Stomach (tissue), 9 donors: ENCODE data around the gene AP1S3. TPM values are rescaled to one million over a fixed set of nuclear protein-coding genes. Genes with fewer than 3 reads are reported as not detected.

Experiments used
- DNase-seq, 2 donors: peaks; one replicate each; pipeline versions ENCODE4 v3.0.0 to v3.0.0-alpha.2; 2013 to 2019
- H3K27ac ChIP-seq, 5 donors: fragments of 200-600 bp in 4 of 5; sonication (generic) in 4 of 5; one replicate each; pipeline ENCODE4 v1.5.1; 2013 to 2019; ENCODE audit warnings: mild to moderate bottlenecking in 1 of 5, moderate library complexity in 1 of 5
- H3K27me3 ChIP-seq, 3 donors: fragments of 200-600 bp; sonication (generic); one replicate each; pipeline ENCODE4 v1.5.1; 2017 to 2019; ENCODE audit warnings: mixed run types in 1 of 3
- H3K36me3 ChIP-seq, 4 donors: fragments of 200-600 bp; sonication (generic); 1 replicate in 3 of 4; 2 replicates in 1 of 4; pipeline ENCODE4 v1.5.1; 2016 to 2019
- H3K4me1 ChIP-seq, 4 donors: fragments of 200-600 bp; sonication (generic); one replicate each; pipeline ENCODE4 v1.5.1; 2016 to 2019
- H3K4me3 ChIP-seq, 4 donors: fragments of 200-600 bp; sonication (generic) in 3 of 4; one replicate each; pipeline ENCODE4 v1.5.1; 2016 to 2019; ENCODE audit warnings: mild to moderate bottlenecking in 1 of 4
- H3K9me3 ChIP-seq, 4 donors: fragments of 200-600 bp; sonication (generic); one replicate each; pipeline ENCODE4 v1.5.1; 2016 to 2019
- CTCF ChIP-seq, 7 experiments: fragments of 450-650 bp in 4 of 7; fragments of 200-600 bp in 3 of 7; sonication (generic) in 3 of 7; IDR thresholded peaks; one replicate each; pipeline ENCODE4 v1.5.1; 2016 to 2019; ENCODE audit warnings: antibody characterized with exemption in 7 of 7, control low read depth in 2 of 7, mild to moderate bottlenecking in 1 of 7
- EP300 ChIP-seq: sonication (generic); formaldehyde crosslinking; IDR thresholded peaks from one replicate; pipeline ENCODE4 v1.6.1; 2017; ENCODE audit warnings: antibody characterized with exemption
- POLR2A ChIP-seq, 4 donors: fragments of 450-650 bp; IDR thresholded peaks; one replicate each; pipeline ENCODE4 v1.6.1; 2016; ENCODE audit warnings: antibody characterized with exemption in 4 of 4, control low read depth in 2 of 4, mild to moderate bottlenecking in 1 of 4, moderate library complexity in 1 of 4
- POLR2AphosphoS5 ChIP-seq, 3 donors: sonication (generic); formaldehyde crosslinking; IDR thresholded peaks; one replicate each; pipeline ENCODE4 v1.6.1; 2016; ENCODE audit warnings: antibody characterized with exemption in 3 of 3
- WGBS, 5 donors: extraction: QIAGEN DNeasy Blood & Tissue Kit in 3 of 5; methylation state at CpG; one replicate each; pipeline versions ENCODE4 v1.1.5 to v1.1.7; 2013 to 2018; 5-methylcytosine and 5-hydroxymethylcytosine counted together
- intact Hi-C: fragments of 100-400 bp; cut with DNase I; formaldehyde crosslinking; loops from one replicate; pipeline ENCODE4 v1.15.1; 2023; ENCODE audit warnings: low total_unique reads
- polyA plus RNA-seq, 3 donors: library from polyadenylated mRNA; stranded (reverse); fragments of 200-250 nt; gene quantifications; one replicate each; pipeline ENCODE4 v1.2.3, GENCODE V29; 2013
- total RNA-seq, 5 donors: library from RNA; depleted of rRNA; stranded (reverse); fragments of >200 nt; gene quantifications; one replicate each; pipeline versions ENCODE4 v1.1.0 to v1.2.3, GENCODE V29; 2014 to 2016
- donor health status: healthy with polysubstance abuse.
- donor health status: Bipolar disorder and iron deficiency.
- donor health status: healthy.

The AP1S3 gene
- total and polyA plus RNA-seq, 8 donors, result 1.5 to 18.2 (median 6.1) TPM; not detected in 2

DNA sequence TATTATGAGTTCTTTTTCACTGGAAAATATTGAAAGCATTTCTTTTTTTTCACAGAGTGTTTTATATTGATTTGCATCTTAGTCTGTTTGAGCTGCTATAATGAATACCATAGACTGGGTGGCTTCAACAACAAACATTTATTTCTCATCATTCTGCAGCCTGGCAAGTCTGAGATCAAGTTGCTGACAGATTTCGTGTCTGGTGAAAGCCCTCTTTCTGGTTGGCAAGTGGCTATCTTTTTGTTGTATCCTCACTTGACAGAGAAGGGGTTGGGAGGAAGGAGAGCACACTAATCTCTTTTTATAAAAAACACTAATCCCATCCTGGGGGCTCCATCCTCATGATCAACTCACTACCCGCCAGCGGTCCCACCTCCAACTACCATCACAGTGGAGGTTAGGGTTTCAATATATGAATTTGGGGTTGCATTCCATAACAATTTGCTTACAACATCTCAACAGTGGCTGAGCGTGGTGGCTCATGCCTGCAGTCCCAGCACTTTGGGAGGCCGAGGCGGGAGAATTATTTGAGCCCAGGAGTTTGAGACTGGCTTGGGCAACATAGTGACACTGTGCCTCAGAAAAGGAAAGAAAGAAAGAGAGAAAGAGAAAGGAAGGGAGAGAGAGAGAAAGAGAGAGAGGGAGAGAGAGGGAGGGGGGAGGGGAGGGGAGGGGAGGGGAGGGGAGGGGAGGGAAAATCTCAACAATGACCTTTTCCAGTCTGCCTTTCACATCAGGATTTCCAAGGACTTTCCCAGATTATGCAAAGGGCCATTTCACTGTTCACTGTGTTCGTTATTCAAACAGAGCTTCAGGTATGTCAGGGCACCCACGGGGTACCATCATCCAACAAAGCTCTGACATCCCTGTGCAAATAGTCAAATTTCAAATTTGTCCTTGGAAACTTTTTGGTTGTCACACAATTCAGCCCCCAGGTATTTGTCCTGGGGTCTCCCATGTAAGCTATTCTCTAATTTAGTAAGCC is 111.1 kb downstream of the AP1S3 start:
- Histone ChIP-seq H3K27ac (peak overlapping the region in 3 of 5 donors; percentile 43 to 52 (median 48)), H3K4me1 (peaks cover 6 to 31% (median 11%) of the 10 kb centered on the region in 4 donors), H3K36me3 (no peaks in the 10 kb centered on the region), H3K4me3 (no peak overlapping the region), H3K9me3 (no peaks in the 10 kb centered on the region), H3K27me3 (no peaks in the 10 kb centered on the region)
- 87 to 96% (median 95%) methylated on average over 8 of the region's 8 CpGs for WGBS, 5 donors
- intact Hi-C loops, result no loop called here
- TF ChIP-seq EP300 (no peak), CTCF (IDR thresholded peaks at IDR 0.05) (no peak), POLR2A (IDR thresholded peaks at IDR 0.05) (no peak), POLR2AphosphoS5 (IDR thresholded peaks at IDR 0.05) (no peak)
- DNase-seq, result no peak

DNA sequence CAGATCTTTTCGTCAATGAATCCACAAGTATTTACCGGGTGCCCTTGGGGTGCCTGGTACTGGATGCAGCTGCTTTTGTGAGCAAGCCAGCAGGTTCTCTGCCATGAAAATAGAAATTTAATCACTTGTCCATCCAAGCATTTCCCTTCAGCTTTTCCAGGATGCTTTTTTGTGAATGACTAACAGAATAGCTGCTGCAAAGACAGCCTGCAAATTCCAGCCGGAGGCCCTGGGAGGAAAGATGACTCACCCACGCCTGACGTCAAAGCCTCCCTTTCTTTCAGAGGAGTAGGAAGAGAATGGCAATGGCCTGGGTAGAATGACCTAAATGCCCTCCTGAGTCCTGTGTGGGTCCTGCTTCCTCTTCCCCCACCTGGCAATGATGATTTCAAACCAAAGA is 111.9 kb downstream of the AP1S3 start:
- H3K4me1 ChIP-seq, result peaks cover 6 to 31% (median 10%) of the 10 kb centered on the region in 4 donors
- TF ChIP-seq POLR2AphosphoS5 (IDR thresholded peaks at IDR 0.05) (peak in 1 of 3 donors; percentile 78), EP300 (no peak), CTCF (IDR thresholded peaks at IDR 0.05) (no peak)
- no peaks in the 10 kb centered on the region for H3K9me3 ChIP-seq
- peak; percentile 69 to 92 for DNase-seq
- intact Hi-C loops, result no loop called here
- H3K36me3 ChIP-seq, result no peaks in the 10 kb centered on the region
- peak overlapping the region in 4 of 5 donors; percentile 17 to 52 (median 46) for H3K27ac ChIP-seq
- H3K4me3 ChIP-seq, result no peak overlapping the region
- H3K27me3 ChIP-seq, result no peaks in the 10 kb centered on the region
- 21 to 43% (median 22%) methylated on average over 5 of the region's 5 CpGs for WGBS, 5 donors

GRCh38 chr2:223724861-223725260 is 112.5 kb downstream of the AP1S3 start:
- 83 to 92% (median 85%) methylated on average over 4 of the region's 4 CpGs for WGBS, 5 donors

More at GRCh38 chr2:223724861-223725260, 112.5 kb downstream of the AP1S3 start:
- H3K27ac ChIP-seq, result peak overlapping the region in 4 of 5 donors; percentile 17 to 52 (median 46)
- H3K4me1 ChIP-seq, result peaks cover 6 to 31% (median 10%) of the 10 kb centered on the region in 4 donors
- no peak overlapping the region for H3K4me3 ChIP-seq
- TF ChIP-seq POLR2AphosphoS5 (IDR thresholded peaks at IDR 0.05) (no peak), EP300 (no peak), CTCF (IDR thresholded peaks at IDR 0.05) (no peak), POLR2A (IDR thresholded peaks at IDR 0.05) (no peak)
- no peaks in the 10 kb centered on the region for H3K9me3 ChIP-seq
- no peaks in the 10 kb centered on the region for H3K36me3 ChIP-seq
- intact Hi-C loops, result no loop called here
- DNase-seq, result no peak
- H3K27me3 ChIP-seq, result no peaks in the 10 kb centered on the region
